ENCODE results near the gene SGCE. TPM values are rescaled to one million over a fixed set of nuclear protein-coding genes. Genes with fewer than 3 reads are reported as not detected.
A peak's percentile ranks its signal among the peaks of the same experiment; 100 is the strongest.
"Not testable (repeated sequence)": the region's sequence is repeated elsewhere in the genome, so short reads cannot be mapped to it uniquely, and the experiment has no call there.

The SGCE gene, protein sequence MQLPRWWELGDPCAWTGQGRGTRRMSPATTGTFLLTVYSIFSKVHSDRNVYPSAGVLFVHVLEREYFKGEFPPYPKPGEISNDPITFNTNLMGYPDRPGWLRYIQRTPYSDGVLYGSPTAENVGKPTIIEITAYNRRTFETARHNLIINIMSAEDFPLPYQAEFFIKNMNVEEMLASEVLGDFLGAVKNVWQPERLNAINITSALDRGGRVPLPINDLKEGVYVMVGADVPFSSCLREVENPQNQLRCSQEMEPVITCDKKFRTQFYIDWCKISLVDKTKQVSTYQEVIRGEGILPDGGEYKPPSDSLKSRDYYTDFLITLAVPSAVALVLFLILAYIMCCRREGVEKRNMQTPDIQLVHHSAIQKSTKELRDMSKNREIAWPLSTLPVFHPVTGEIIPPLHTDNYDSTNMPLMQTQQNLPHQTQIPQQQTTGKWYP
- under 1 TPM in 1 of 2 donors, not detected in 1; 0.65 TPM for total RNA-seq
- 0.23 to 1.2 reads per million in 2 donors for total RNA-seq

DNA sequence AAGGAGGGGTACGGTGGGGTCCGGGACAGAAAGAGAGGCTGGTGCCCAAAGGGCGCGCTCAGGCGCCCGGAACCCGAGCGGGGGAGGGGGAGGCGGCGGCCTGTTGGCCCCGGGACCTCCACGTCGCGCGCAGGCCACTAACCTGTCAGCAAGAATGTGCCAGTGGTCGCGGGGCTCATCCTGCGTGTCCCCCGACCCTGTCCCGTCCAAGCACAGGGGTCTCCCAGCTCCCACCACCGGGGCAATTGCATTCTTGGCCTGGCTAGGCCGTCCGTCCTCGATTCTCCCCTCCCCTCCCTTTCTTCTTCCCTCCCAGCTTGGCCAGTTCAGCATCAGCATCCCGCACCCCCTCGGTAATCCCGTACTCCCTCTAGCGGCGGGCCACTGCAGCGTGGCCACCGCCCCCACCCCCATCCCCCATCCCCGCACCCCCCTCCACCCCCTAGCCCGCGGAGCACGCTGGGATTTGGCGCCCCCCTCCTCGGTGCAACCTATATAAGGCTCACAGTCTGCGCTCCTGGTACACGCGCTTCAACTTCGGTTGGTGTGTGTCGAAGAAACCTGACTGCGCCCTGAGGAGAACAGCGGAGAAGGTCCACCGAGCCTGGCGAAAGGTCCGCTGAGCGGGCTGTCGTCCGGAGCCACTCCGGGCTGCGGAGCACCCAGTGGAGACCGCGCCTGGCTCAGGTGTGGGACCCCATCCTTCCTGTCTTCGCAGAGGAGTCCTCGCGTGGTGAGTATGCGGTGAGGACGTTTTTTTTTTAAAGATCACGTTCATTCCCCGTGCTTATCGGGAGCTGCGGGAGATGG, at the start of gene SGCE:
SGCE (minus strand) TSS at position 286 of the 810 bp plus-strand sequence; CDS start at position 251, 35 bp downstream.
- Mint-ChIP-seq H3K36me3 (ENCODE audit: low read depth) (no peaks in the 10 kb centered on the region), H3K27ac (peak within 1 kb of the TSS; percentile 80), H3K4me1 (peaks cover 14% of the 10 kb centered on the region), H3K4me3 (peak within 1 kb of the TSS; percentile 79), H3K27me3 (peaks cover 22% of the 10 kb centered on the region)
- ATAC-seq, result no peak
- H3K9me3 ChIP-seq (ENCODE audit: control insufficient read depth, low read length, poor library complexity, severe bottlenecking), result no peaks in the 10 kb centered on the region
- DNase-seq, result peak; percentile 24 to 30 (median 29)

DNA sequence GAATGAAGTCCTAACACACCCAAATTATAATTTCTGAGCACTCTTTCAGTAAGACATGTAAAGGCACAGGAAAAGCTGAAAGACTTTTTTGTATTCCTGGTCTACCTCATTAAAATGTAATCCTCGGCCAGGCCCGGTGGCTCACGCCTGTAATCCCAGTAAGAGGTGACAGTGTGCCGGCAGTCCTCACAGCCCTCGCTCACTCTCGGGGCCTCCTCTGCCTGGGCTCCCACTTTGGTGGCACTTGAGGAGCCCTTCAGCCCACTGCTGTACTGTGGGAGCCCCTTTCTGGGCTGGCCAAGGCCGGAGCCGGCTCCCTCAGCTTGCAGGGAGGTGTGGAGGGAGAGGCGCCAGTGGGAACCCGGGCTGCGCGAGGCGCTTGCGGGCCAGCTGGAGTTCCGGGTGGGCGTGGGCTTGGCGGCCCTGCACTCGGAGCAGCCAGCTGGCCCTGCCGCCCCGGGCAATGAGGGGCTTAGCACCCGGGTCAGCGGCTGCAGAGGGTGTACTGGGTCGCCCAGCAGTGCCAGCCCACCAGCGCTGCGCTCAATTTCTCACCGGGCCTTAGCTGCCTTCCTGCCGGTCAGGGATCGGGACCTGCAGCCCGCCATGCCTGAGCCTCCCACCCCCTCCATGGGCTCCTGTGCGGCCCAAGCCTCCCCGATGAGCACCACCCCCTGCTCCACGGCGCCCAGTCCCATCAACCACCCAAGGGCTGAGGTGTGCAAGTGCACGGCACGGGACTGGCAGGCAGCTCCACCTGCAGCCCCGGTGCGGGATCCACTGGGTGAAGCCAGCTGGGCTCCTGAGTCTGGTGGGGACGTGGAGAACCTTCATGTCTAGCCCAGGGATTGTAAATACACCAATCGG, 49.5 kb upstream of the SGCE start:
- H3K4me1 Mint-ChIP-seq; H3K27ac Mint-ChIP-seq; ATAC-seq; H3K9me3 ChIP-seq (ENCODE audit: control insufficient read depth, low read length, poor library complexity, severe bottlenecking); H3K4me3 Mint-ChIP-seq; H3K36me3 Mint-ChIP-seq (ENCODE audit: low read depth); DNase-seq: not testable (repeated sequence)
- H3K27me3 Mint-ChIP-seq, result peaks cover 33% of the 10 kb centered on the region

DNA sequence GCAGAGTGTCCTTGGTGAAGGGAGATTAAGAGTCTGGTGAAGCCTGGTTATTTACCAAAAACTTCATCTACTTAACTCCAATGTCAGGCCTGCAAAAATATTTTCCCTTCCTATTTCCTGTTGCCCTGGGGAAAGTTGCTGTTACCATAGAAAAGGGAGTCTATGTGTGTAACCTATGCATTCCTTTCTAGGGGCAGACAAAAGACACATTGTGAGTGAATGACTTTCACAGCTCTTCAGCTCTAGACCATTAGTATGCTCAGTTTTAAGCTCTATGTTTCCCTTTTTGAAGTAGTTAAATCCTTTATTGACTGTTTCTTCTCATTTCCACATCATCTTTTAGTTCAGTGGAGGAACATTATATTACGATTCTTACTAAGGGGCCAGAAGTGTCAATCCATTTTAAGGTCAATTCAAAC, 45.6 kb upstream of the SGCE start:
- H3K4me3 Mint-ChIP-seq, result no peak overlapping the region
- no peaks in the 10 kb centered on the region for H3K36me3 Mint-ChIP-seq (ENCODE audit: low read depth)
- H3K27ac Mint-ChIP-seq, result no peak overlapping the region
- peaks cover 16% of the 10 kb centered on the region for H3K27me3 Mint-ChIP-seq
- H3K4me1 Mint-ChIP-seq, result no peaks in the 10 kb centered on the region
- ATAC-seq (no peak), DNase-seq (no peak)
- H3K9me3 ChIP-seq (ENCODE audit: control insufficient read depth, low read length, poor library complexity, severe bottlenecking), result no peaks in the 10 kb centered on the region

- H3K27me3 Mint-ChIP-seq, result peaks cover 11% of the 10 kb centered on the region
- H3K9me3 ChIP-seq (ENCODE audit: control insufficient read depth, low read length, poor library complexity, severe bottlenecking), result no peaks in the 10 kb centered on the region
- DNase-seq (no peak), ATAC-seq (no peak)
- no peak overlapping the region for H3K4me3 Mint-ChIP-seq
- no peak overlapping the region for H3K27ac Mint-ChIP-seq
- no peaks in the 10 kb centered on the region for H3K4me1 Mint-ChIP-seq
- no peaks in the 10 kb centered on the region for H3K36me3 Mint-ChIP-seq (ENCODE audit: low read depth)
Measured at GRCh38 chr7:94700926-94701554, 45.1 kb upstream of the SGCE start.

- H3K36me3 Mint-ChIP-seq (ENCODE audit: low read depth), result no peaks in the 10 kb centered on the region
- H3K4me3 Mint-ChIP-seq, result no peak overlapping the region
- H3K9me3 ChIP-seq (ENCODE audit: control insufficient read depth, low read length, poor library complexity, severe bottlenecking), result no peaks in the 10 kb centered on the region
- DNase-seq (no peak), ATAC-seq (no peak)
- H3K27me3 Mint-ChIP-seq, result peaks cover 19% of the 10 kb centered on the region
- H3K4me1 Mint-ChIP-seq, result no peaks in the 10 kb centered on the region
- H3K27ac Mint-ChIP-seq, result no peak overlapping the region
Measured at GRCh38 chr7:94698275-94698674, 42.3 kb upstream of the SGCE start.

- H3K9me3 ChIP-seq (ENCODE audit: control insufficient read depth, low read length, poor library complexity, severe bottlenecking), result no peaks in the 10 kb centered on the region
- ATAC-seq (no peak), DNase-seq (no peak)
- Mint-ChIP-seq H3K4me3 (no peak overlapping the region), H3K27me3 (peaks cover 10% of the 10 kb centered on the region), H3K4me1 (no peaks in the 10 kb centered on the region), H3K36me3 (ENCODE audit: low read depth) (no peaks in the 10 kb centered on the region), H3K27ac (no peak overlapping the region)
Measured at GRCh38 chr7:94697035-94697974, 41.4 kb upstream of the SGCE start.

- ATAC-seq, result no peak
- H3K4me1 Mint-ChIP-seq, result no peaks in the 10 kb centered on the region
- H3K27me3 Mint-ChIP-seq, result peaks cover 15% of the 10 kb centered on the region
- no peak overlapping the region for H3K4me3 Mint-ChIP-seq
- no peak for DNase-seq
- H3K27ac Mint-ChIP-seq, result no peak overlapping the region
- no peaks in the 10 kb centered on the region for H3K9me3 ChIP-seq (ENCODE audit: control insufficient read depth, low read length, poor library complexity, severe bottlenecking)
- H3K36me3 Mint-ChIP-seq (ENCODE audit: low read depth), result no peaks in the 10 kb centered on the region
Measured at GRCh38 chr7:94687810-94688209, 31.9 kb upstream of the SGCE start.

DNA sequence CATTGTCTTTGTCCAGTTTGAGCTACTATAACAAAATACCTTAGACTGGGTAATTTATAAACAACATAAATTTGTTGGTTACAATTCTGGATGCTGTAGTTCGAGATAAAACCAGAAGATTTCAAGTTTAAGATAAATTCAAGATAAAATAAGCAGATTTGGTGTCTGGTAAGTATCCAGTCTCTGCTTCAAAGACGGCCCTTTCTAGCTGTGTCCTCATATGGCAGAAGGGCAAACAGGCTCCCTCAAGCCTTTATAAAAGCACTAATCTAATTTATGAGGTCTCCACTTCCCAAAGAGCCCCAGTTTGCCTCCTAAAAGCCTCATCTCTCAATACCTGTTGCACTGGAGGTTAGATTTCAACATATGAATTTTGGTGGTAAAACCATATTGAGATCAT, 31.1 kb upstream of the SGCE start:
- ATAC-seq (no peak), DNase-seq (no peak)
- Mint-ChIP-seq H3K4me3 (no peak overlapping the region), H3K36me3 (ENCODE audit: low read depth) (no peaks in the 10 kb centered on the region), H3K4me1 (no peaks in the 10 kb centered on the region), H3K27ac (no peak overlapping the region), H3K27me3 (peaks cover 15% of the 10 kb centered on the region)
- no peaks in the 10 kb centered on the region for H3K9me3 ChIP-seq (ENCODE audit: control insufficient read depth, low read length, poor library complexity, severe bottlenecking)

GRCh38 chr7:94683066-94683465, 27.1 kb upstream of the SGCE start:
- Mint-ChIP-seq H3K27ac (no peak overlapping the region), H3K27me3 (peaks cover 21% of the 10 kb centered on the region), H3K4me1 (no peaks in the 10 kb centered on the region), H3K4me3 (no peak overlapping the region), H3K36me3 (ENCODE audit: low read depth) (no peaks in the 10 kb centered on the region)
- no peak for DNase-seq
- ATAC-seq, result no peak
- no peaks in the 10 kb centered on the region for H3K9me3 ChIP-seq (ENCODE audit: control insufficient read depth, low read length, poor library complexity, severe bottlenecking)

DNA sequence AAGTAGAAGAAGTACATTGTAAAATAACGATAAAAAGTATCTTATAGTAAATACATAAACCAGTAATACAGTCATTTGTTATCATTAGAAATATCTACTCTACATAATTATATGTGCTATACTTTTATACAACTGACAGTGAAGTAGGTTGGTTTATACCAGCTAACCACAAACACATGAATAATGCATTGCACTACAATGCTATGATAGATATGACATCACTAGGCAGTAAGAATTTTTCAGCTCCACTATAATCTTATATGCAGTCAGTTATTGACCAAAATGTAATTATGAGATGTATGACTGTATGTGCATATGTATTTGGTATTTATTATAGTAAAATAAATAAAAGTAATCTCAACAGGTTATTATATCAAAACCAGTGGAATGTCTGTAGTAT, 23.4 kb upstream of the SGCE start:
- no peaks in the 10 kb centered on the region for H3K9me3 ChIP-seq (ENCODE audit: control insufficient read depth, low read length, poor library complexity, severe bottlenecking)
- H3K36me3 Mint-ChIP-seq (ENCODE audit: low read depth), result no peaks in the 10 kb centered on the region
- H3K4me3 Mint-ChIP-seq, result no peak overlapping the region
- no peak overlapping the region for H3K27ac Mint-ChIP-seq
- ATAC-seq, result no peak
- no peak for DNase-seq
- H3K27me3 Mint-ChIP-seq, result peaks cover 14% of the 10 kb centered on the region
- no peaks in the 10 kb centered on the region for H3K4me1 Mint-ChIP-seq

- peaks cover 14% of the 10 kb centered on the region for H3K27me3 Mint-ChIP-seq
- ATAC-seq (no peak), DNase-seq (no peak)
- H3K4me1 Mint-ChIP-seq, result no peaks in the 10 kb centered on the region
- no peaks in the 10 kb centered on the region for H3K36me3 Mint-ChIP-seq (ENCODE audit: low read depth)
- H3K9me3 ChIP-seq (ENCODE audit: control insufficient read depth, low read length, poor library complexity, severe bottlenecking), result no peaks in the 10 kb centered on the region
- H3K27ac Mint-ChIP-seq, result no peak overlapping the region
- H3K4me3 Mint-ChIP-seq, result no peak overlapping the region
Measured at GRCh38 chr7:94676431-94676830, 20.5 kb upstream of the SGCE start.

- Mint-ChIP-seq H3K4me1 (no peaks in the 10 kb centered on the region), H3K4me3 (no peak overlapping the region), H3K27ac (no peak overlapping the region), H3K36me3 (ENCODE audit: low read depth) (no peaks in the 10 kb centered on the region), H3K27me3 (peaks cover 19% of the 10 kb centered on the region)
- no peaks in the 10 kb centered on the region for H3K9me3 ChIP-seq (ENCODE audit: control insufficient read depth, low read length, poor library complexity, severe bottlenecking)
- ATAC-seq (no peak), DNase-seq (no peak)
Measured at GRCh38 chr7:94675356-94675755, 19.4 kb upstream of the SGCE start.
